Caco-2 (cell line): ENCODE measurements around the gene HEATR5A. TPM values are rescaled to one million over a fixed set of nuclear protein-coding genes. Genes with fewer than 3 reads are reported as not detected.

Experiments used
- BruUV-seq: library from RNA; stranded (reverse); fragments of 400-500 nt; replicated peaks from 2 replicates; lab custom pipeline; 2021; lab: Mats Ljungman, UMichigan
- CTCF ChIA-PET: fragments of 300-600 bp; sonication (Branson Sonifier 250); formaldehyde crosslinking; loops from one replicate; lab custom pipeline; 2022; ENCODE audit warnings: antibody characterized with exemption; lab: Charles Lee
- POLR2A ChIA-PET: fragments of 300-600 bp; sonication (Branson Sonifier 250); formaldehyde crosslinking; loops from one replicate; lab custom pipeline; 2022; ENCODE audit warnings: antibody characterized with exemption; lab: Charles Lee
- DNase-seq, 2 experiments: peaks; one replicate each; pipeline versions ENCODE4 v3.0.0 to v3.0.0-alpha.2; 2020 to 2022
- H3K27me3 ChIP-seq: replicated peaks from 2 replicates; pipeline ENCODE4 v1.6.0; 2011; ENCODE audit warnings: low read length; ENCODE audit not compliant: control insufficient read depth, insufficient read depth
- H3K36me3 ChIP-seq: 2 replicates; pipeline ENCODE4 v1.5.1; 2011; ENCODE audit warnings: low read length; ENCODE audit not compliant: control insufficient read depth, insufficient read depth
- H3K4me1 ChIP-seq: fragments of 250-450 bp; sonication (Bioruptor Pico); 2 replicates; pipeline ENCODE4 v1.5.1; 2020; ENCODE audit warnings: mild to moderate bottlenecking
- H3K4me3 ChIP-seq: 2 replicates; pipeline ENCODE4 v1.5.1; 2011; ENCODE audit warnings: low read depth, mild to moderate bottlenecking, control low read depth, low read length
- H3K9me3 ChIP-seq: fragments of 250-450 bp; sonication (Bioruptor Pico); 2 replicates; pipeline ENCODE4 v1.5.1; 2020; ENCODE audit warnings: mild to moderate bottlenecking, moderate library complexity
- H3K27ac Mint-ChIP-seq: one replicate; pipeline ENCODE4 v1.8.0; 2022; ENCODE audit warnings: mixed read lengths; ENCODE audit not compliant: unreplicated experiment
- H3K27me3 Mint-ChIP-seq: one replicate; pipeline ENCODE4 v1.8.0; 2022; ENCODE audit warnings: mixed read lengths; ENCODE audit not compliant: insufficient read depth, unreplicated experiment
- H3K36me3 Mint-ChIP-seq: one replicate; pipeline ENCODE4 v1.8.0; 2022; ENCODE audit warnings: mild to moderate bottlenecking, mixed read lengths; ENCODE audit not compliant: insufficient read depth, unreplicated experiment
- H3K4me1 Mint-ChIP-seq: one replicate; pipeline ENCODE4 v1.8.0; 2022; ENCODE audit warnings: low read depth, mixed read lengths; ENCODE audit not compliant: unreplicated experiment
- H3K4me3 Mint-ChIP-seq: one replicate; pipeline ENCODE4 v1.8.0; 2022; ENCODE audit warnings: mild to moderate bottlenecking, moderate library complexity, mixed read lengths; ENCODE audit not compliant: unreplicated experiment
- H3K9me3 Mint-ChIP-seq: one replicate; pipeline ENCODE4 v1.8.0; 2022; ENCODE audit warnings: mixed read lengths; ENCODE audit not compliant: unreplicated experiment
- intact Hi-C: fragments of 100-400 bp; cut with micrococcal nuclease; formaldehyde crosslinking; loops from one replicate; pipeline ENCODE4 v1.10.0; 2022; ENCODE audit not compliant: unreplicated experiment
- total RNA-seq: library from RNA; stranded (reverse); gene quantifications from 2 replicates; pipeline ENCODE4 v1.2.3, GENCODE V29; 2022
- TF ChIP-seq, protein P1 (sequence below), 2 experiments: fragments of 200-600 bp in 1 of 2; IDR thresholded peaks; 1 replicate in 1 of 2; 2 replicates in 1 of 2; pipeline versions ENCODE4 v1.5.1 to v1.8.0; 2011 to 2022; ENCODE audit warnings: antibody characterized with exemption in 1 of 2, control low read depth in 1 of 2, inconsistent platforms in 1 of 2, low read depth in 1 of 2, low read length in 1 of 2, mild to moderate bottlenecking in 1 of 2, moderate library complexity in 1 of 2; ENCODE audit not compliant: insufficient read depth in 1 of 2, severe bottlenecking in 1 of 2, unreplicated experiment in 1 of 2

The HEATR5A gene
- total RNA-seq, 1 experiment from 2014 or later, result 55.6 TPM

DNA sequence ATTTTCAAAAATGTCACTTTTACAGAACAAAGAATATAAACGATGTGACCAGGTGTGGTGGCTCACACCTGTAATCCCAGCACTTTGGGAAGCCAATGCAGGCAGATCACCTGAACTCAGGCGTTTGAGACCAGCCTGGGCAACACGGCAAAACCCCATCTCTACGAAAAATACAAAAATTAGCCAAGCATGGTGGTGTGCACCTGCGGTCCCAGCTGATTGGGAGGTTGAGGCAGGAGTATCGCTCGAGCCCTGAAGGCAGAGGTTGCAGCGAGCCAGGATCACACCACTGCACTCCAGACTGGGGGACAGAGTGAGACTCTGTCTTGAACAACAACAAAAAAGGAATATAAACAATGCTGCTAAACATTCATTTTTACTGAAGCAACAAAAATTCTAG, 15.2 kb downstream of the HEATR5A start:
- BruUV-seq, result no TSS peak
- Histone ChIP-seq H3K4me3 (no peak overlapping the region), H3K36me3 (no peaks in the 10 kb centered on the region), H3K4me1 (peaks cover 10% of the 10 kb centered on the region), H3K9me3 (no peaks in the 10 kb centered on the region), H3K27me3 (no peaks in the 10 kb centered on the region)
- no peaks in the 10 kb centered on the region for H3K9me3 Mint-ChIP-seq
- intact Hi-C loops, result no loop called here
- POLR2A ChIA-PET, result no interaction called here
- no peaks in the 10 kb centered on the region for H3K27me3 Mint-ChIP-seq
- CTCF ChIA-PET, result no interaction called here
- TF ChIP-seq, protein P1, sequence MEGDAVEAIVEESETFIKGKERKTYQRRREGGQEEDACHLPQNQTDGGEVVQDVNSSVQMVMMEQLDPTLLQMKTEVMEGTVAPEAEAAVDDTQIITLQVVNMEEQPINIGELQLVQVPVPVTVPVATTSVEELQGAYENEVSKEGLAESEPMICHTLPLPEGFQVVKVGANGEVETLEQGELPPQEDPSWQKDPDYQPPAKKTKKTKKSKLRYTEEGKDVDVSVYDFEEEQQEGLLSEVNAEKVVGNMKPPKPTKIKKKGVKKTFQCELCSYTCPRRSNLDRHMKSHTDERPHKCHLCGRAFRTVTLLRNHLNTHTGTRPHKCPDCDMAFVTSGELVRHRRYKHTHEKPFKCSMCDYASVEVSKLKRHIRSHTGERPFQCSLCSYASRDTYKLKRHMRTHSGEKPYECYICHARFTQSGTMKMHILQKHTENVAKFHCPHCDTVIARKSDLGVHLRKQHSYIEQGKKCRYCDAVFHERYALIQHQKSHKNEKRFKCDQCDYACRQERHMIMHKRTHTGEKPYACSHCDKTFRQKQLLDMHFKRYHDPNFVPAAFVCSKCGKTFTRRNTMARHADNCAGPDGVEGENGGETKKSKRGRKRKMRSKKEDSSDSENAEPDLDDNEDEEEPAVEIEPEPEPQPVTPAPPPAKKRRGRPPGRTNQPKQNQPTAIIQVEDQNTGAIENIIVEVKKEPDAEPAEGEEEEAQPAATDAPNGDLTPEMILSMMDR (IDR thresholded peaks at IDR 0.05; ENCODE audit: insufficient read depth in 1 of 2, low read depth in 1 of 2, low read length in 1 of 2, severe bottlenecking in 1 of 2, unreplicated experiment in 1 of 2), result no peak
- H3K36me3 Mint-ChIP-seq, result peaks cover 6% of the 10 kb centered on the region
- H3K27ac Mint-ChIP-seq, result no peak overlapping the region
- no peak for DNase-seq
- no peak overlapping the region for H3K4me3 Mint-ChIP-seq
- no peaks in the 10 kb centered on the region for H3K4me1 Mint-ChIP-seq

DNA sequence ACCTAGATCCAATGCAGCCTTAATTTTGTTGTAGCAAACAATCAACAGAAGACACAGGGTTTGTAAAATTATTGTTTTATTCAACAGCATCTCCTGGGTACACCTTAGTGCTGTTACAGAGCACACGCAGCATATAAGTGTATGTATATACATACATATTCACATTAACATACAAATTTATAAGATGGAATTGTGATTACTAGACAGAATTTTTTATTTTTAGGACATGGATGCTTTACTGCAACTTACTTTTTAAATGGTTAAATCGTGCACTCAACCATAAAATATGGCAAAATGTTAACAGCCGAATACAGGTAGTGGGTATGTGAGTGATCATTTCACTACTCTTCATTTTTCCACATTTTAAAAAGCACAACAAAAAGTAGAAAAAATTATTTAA, 16.6 kb downstream of the HEATR5A start:
- TF ChIP-seq, protein P1 (IDR thresholded peaks at IDR 0.05; ENCODE audit: insufficient read depth in 1 of 2, low read depth in 1 of 2, low read length in 1 of 2, severe bottlenecking in 1 of 2, unreplicated experiment in 1 of 2), result no peak
- Mint-ChIP-seq H3K36me3 (peaks cover 9% of the 10 kb centered on the region), H3K27me3 (no peaks in the 10 kb centered on the region), H3K4me1 (no peaks in the 10 kb centered on the region), H3K27ac (no peak overlapping the region), H3K9me3 (no peaks in the 10 kb centered on the region), H3K4me3 (no peak overlapping the region)
- no TSS peak for BruUV-seq
- Histone ChIP-seq H3K36me3 (no peaks in the 10 kb centered on the region), H3K27me3 (no peaks in the 10 kb centered on the region), H3K4me3 (no peak overlapping the region), H3K9me3 (no peaks in the 10 kb centered on the region), H3K4me1 (peaks cover 10% of the 10 kb centered on the region)
- ChIA-PET CTCF (interaction anchor here (0.6 kb wide), 1 partner anchor 378 kb away, joined by 5 read pairs; the partner anchor contains the start of gene STRN3), POLR2A (no interaction called here)
- intact Hi-C loops, result no loop called here
- no peak for DNase-seq

DNA sequence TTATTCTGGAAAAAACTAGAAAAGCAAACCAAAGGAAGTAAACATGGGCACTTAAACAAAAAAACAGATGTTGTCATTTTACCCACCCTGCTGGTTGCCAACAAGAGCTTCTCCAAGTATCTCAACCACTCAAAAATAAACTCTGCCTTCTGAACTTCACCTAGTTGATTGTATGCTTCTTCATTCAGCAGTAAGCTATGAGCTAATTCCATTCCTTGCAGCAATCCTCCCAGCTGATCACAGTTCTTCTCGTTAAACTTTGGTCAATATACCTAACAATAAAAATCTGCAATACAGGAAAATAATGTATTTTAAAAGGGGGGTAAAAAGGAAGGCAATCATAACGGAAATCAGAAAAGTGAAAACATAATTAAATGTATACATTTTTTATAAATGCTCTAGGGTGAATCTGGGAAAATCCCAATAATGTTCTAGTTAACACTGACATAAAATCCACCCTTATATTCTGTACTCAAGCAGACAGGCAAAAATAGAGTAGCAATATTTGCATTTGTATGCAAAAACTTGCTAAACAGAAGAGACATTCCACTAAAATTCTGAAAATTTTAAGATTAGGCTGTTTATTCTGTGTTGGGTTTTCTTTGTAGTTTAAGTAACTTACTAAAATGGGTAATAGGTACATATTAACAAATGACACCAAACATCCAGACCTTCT, 17.4 kb downstream of the HEATR5A start:
- POLR2A ChIA-PET, result interaction anchor here (1.6 kb wide), 1 partner anchor 18 kb away, joined by 4 read pairs; the partner anchor contains the start of gene HEATR5A
- H3K27me3 ChIP-seq, result no peaks in the 10 kb centered on the region
- no peaks in the 10 kb centered on the region for H3K36me3 ChIP-seq
- H3K4me3 Mint-ChIP-seq, result no peak overlapping the region
- H3K9me3 Mint-ChIP-seq, result no peaks in the 10 kb centered on the region
- TF ChIP-seq, protein P1 (IDR thresholded peaks at IDR 0.05; ENCODE audit: insufficient read depth in 1 of 2, low read depth in 1 of 2, low read length in 1 of 2, severe bottlenecking in 1 of 2, unreplicated experiment in 1 of 2), result no peak
- intact Hi-C loops, result no loop called here
- CTCF ChIA-PET, result no interaction called here
- H3K27me3 Mint-ChIP-seq, result no peaks in the 10 kb centered on the region
- no peak for DNase-seq
- no peaks in the 10 kb centered on the region for H3K9me3 ChIP-seq
- H3K4me3 ChIP-seq, result no peak overlapping the region
- H3K4me1 ChIP-seq, result peaks cover 10% of the 10 kb centered on the region
- H3K4me1 Mint-ChIP-seq, result no peaks in the 10 kb centered on the region
- no TSS peak for BruUV-seq
- no peak overlapping the region for H3K27ac Mint-ChIP-seq
- H3K36me3 Mint-ChIP-seq, result peaks cover 15% of the 10 kb centered on the region
